T1000 (cell line): ENCODE results near the gene HAO2.

Experiments
- DNase-seq: peaks from one replicate; lab custom pipeline; 2025; ENCODE audit warnings: mixed read lengths; lab: John Stamatoyannopoulos, UW

The HAO2 gene

GRCh38 chr1:119380304-119380703 is 11.7 kb downstream of the HAO2 start:
- DNase-seq, result no peak

GRCh38 chr1:119380983-119381662 is 12.5 kb downstream of the HAO2 start:
- DNase-seq, result no peak

GRCh38 chr1:119384591-119384990 is 16.0 kb downstream of the HAO2 start:
- no peak for DNase-seq

- no peak for DNase-seq
Observed at GRCh38 chr1:119385650-119386049, 17.1 kb downstream of the HAO2 start.

GRCh38 chr1:119387858-119388257 is 19.3 kb downstream of the HAO2 start:
- DNase-seq, result no peak

GRCh38 chr1:119388450-119388849 is 19.9 kb downstream of the HAO2 start:
- no peak for DNase-seq

GRCh38 chr1:119390526-119390925 is 21.9 kb downstream of the HAO2 start:
- DNase-seq, result no peak

GRCh38 chr1:119391749-119392148 is 23.2 kb downstream of the HAO2 start:
- DNase-seq, result no peak

- DNase-seq, result no peak
Observed at GRCh38 chr1:119394085-119394484, 25.5 kb downstream of the HAO2 start.

GRCh38 chr1:119396982-119397381 is 28.4 kb downstream of the HAO2 start:
- DNase-seq, result no peak

- no peak for DNase-seq
Observed at GRCh38 chr1:119397986-119398385, 29.4 kb downstream of the HAO2 start.

GRCh38 chr1:119404736-119405135 is 36.2 kb downstream of the HAO2 start:
- DNase-seq, result no peak

GRCh38 chr1:119409731-119410130 is 41.1 kb downstream of the HAO2 start:
- no peak for DNase-seq

- DNase-seq, result no peak
Observed at GRCh38 chr1:119410961-119411360, 42.4 kb downstream of the HAO2 start.

- no peak for DNase-seq
Observed at GRCh38 chr1:119414950-119415349, 46.4 kb downstream of the HAO2 start, which contains the start of gene HSD3B2. Gene HSD3B2 (plus strand): TSS chr1:119415150. CDS start chr1:119415420, 270 bp downstream.

GRCh38 chr1:119416006-119416640 is 47.5 kb downstream of the HAO2 start:
- no peak for DNase-seq

GRCh38 chr1:119419109-119419508 is 50.5 kb downstream of the HAO2 start:
- DNase-seq, result no peak

- DNase-seq, result no peak
Observed at GRCh38 chr1:119420638-119421037, 52.1 kb downstream of the HAO2 start.

- no peak for DNase-seq
Observed at GRCh38 chr1:119422631-119423030, 54.0 kb downstream of the HAO2 start.

- no peak for DNase-seq
Observed at GRCh38 chr1:119428991-119429390, 60.4 kb downstream of the HAO2 start.

- DNase-seq, result no peak
Observed at GRCh38 chr1:119429687-119430086, 61.1 kb downstream of the HAO2 start.

- DNase-seq, result no peak
Observed at GRCh38 chr1:119430486-119430885, 61.9 kb downstream of the HAO2 start.

- no peak for DNase-seq
Observed at GRCh38 chr1:119431836-119432235, 63.3 kb downstream of the HAO2 start.

GRCh38 chr1:119435052-119435451 is 66.5 kb downstream of the HAO2 start:
- DNase-seq, result no peak
